Fibroblast of mammary gland (primary cell): Measurements from ENCODE around the gene DGKB.

Experiments
- DNase-seq: peaks from one replicate; pipeline ENCODE4 v3.0.0-alpha.2; 2010; ENCODE audit warnings: low read depth
- H3K4me3 ChIP-seq: 2 replicates; pipeline ENCODE4 v1.5.1; 2011; ENCODE audit warnings: low read depth, mild to moderate bottlenecking, low read length, moderate library complexity; ENCODE audit not compliant: control insufficient read depth
- CTCF ChIP-seq: conservative IDR thresholded peaks from 2 replicates; pipeline ENCODE4 v1.5.1; 2011; ENCODE audit warnings: low read depth, low read length, inconsistent platforms; ENCODE audit not compliant: control insufficient read depth, insufficient read depth

DGKB gene

DNA sequence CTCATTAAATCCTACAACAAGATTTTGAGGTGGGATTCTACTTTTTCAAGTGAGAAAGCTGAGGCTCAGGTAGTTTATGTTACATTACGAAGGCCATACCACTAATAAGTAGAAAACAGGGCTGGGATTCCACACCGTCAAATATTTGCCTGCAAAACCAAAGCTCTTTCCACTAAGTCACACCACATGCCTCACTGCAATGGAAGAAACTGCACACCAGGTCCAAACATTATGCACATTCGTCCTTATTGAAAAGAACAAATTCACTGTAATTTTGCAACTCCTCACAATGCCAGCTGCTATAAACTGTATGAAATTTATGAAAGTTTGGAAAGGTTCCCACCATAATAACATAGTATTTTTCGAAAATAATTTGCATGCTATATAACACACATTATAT is 66.5 kb downstream of the DGKB start:
- no peak for TF ChIP-seq CTCF
- DNase-seq = no peak
- no peak overlapping the region for H3K4me3 ChIP-seq

DNA sequence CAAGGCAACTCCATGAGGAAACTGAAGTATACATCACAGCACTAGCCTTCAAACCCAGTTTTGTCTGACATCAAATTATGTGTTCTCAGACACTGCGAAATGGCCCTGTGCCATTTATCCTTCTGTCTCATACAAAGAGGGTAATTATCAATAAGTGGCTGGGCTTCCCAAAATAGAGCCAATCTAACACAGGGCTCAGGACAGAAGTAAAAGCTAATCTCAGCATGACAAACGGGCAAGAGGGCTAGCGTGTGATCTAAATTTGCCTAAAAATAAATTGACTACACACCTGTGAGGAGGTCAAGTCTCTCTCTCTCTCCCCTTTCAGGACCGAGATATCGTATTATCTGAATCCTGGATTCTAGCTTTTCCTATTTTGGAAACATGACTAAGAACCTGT is 67.2 kb downstream of the DGKB start:
- no peak for TF ChIP-seq CTCF
- DNase-seq = no peak
- H3K4me3 ChIP-seq = no peak overlapping the region

DNA sequence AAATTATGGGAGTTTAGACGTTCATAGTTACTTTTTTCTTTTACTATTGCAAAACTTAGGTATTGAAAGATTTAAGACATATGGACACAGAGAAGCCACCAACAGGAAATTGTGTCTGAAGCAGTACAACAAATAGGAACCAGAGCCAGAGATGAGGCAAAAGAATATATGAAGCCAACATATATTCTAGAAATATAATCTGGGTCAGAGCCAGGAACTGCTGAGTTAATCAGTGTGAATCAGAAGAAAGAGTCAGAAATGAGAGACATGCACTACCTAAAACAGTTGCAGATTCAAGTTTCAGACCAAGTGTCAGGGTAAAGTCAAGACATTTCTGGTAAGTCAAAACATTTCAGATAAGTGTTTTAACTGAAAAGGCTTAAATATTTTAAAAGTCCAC is 67.7 kb downstream of the DGKB start:
- peak; percentile 76 for DNase-seq
- no peak for TF ChIP-seq CTCF
- H3K4me3 ChIP-seq = no peak overlapping the region

DNA sequence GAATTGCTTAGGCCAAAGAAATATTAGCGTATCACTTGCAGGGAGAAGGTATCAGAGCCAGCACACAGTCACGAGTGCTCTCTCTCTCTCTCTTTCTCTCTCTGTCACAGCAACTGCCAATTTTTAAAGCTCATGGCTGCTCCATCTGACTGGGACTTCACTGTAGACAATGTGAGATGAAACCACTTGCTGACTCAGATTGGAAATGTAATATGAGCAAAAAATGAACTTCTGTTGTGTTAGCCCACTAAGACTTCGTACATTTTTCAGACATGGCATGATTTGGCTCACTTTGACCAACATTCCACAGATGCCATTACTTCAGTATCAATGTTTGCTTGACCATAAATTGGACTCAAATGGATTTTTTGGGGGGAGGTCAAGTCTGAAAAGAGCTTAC is 68.1 kb downstream of the DGKB start:
- peak; percentile 71 for DNase-seq
- no peak for TF ChIP-seq CTCF
- no peak overlapping the region for H3K4me3 ChIP-seq

DNA sequence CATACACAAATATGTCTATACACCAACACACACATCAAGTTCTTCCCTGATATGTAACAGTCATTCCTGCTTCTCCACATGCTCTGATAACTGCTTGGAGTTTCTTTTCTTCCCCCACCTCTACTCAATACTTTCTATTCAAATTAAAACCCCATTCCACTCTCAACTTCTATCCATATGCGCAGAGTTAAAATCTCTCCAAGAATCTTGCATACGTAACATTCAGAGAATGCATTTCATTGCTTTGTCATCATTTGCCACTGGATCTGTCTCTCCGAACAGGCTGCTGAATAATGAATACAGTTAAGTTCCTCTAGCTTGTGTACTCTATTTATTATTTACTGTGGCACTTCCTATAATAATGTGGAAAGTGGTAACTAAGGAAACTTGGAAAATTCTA is 68.8 kb downstream of the DGKB start:
- no peak overlapping the region for H3K4me3 ChIP-seq
- no peak for TF ChIP-seq CTCF
- no peak for DNase-seq

DNA sequence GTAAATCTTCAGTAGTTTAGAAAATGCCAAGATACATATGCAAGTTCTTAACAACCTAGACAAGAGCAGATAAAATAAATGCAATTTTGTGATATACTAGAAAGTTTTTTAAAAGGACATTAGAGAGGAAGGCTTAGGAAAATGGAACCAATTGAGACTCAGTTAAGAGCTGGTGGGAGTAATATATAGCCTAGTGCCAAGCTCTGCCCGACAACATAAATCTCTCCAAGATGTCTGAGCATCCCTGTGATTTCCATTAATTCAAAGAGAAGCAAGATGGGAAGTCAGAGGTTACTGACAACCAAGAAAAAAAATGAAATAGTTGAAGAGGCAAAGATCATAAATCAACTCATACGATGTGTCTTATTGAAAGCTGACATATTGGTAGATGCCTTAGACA is 74.5 kb downstream of the DGKB start:
- no peak for TF ChIP-seq CTCF
- no peak overlapping the region for H3K4me3 ChIP-seq
- DNase-seq = no peak

- H3K4me3 ChIP-seq = no peak overlapping the region
- DNase-seq = no peak
- TF ChIP-seq CTCF = no peak
Measured at GRCh38 chr7:14826426-14826825, 76.1 kb downstream of the DGKB start.
